GM12891 (cell line): ENCODE results near the gene JAK2.
"Not testable (repeated sequence)": the region's sequence is repeated elsewhere in the genome, so short reads cannot be mapped to it uniquely, and the experiment has no call there.

Source experiments
- PAX5 ChIP-seq: IDR thresholded peaks from 2 replicates; pipeline ENCODE4 v1.6.1; 2011; ENCODE audit warnings: low read length, moderate library complexity, mild to moderate bottlenecking; ENCODE audit not compliant: insufficient read depth, severe bottlenecking
- POLR2A ChIP-seq: IDR thresholded peaks from 2 replicates; pipeline ENCODE4 v1.6.1; 2011; ENCODE audit warnings: low read depth, low read length, control low read depth
- POLR2AphosphoS5 ChIP-seq: IDR thresholded peaks from 2 replicates; pipeline ENCODE4 v1.6.1; 2011; ENCODE audit warnings: low read depth, low read length, control low read depth
- SPI1 ChIP-seq: IDR thresholded peaks from 2 replicates; pipeline ENCODE4 v1.6.1; 2011; ENCODE audit warnings: low read depth, low read length, control low read depth
- TAF1 ChIP-seq: IDR thresholded peaks from 2 replicates; pipeline ENCODE4 v1.6.1; 2011; ENCODE audit warnings: low read depth, low read length, control low read depth

DNA sequence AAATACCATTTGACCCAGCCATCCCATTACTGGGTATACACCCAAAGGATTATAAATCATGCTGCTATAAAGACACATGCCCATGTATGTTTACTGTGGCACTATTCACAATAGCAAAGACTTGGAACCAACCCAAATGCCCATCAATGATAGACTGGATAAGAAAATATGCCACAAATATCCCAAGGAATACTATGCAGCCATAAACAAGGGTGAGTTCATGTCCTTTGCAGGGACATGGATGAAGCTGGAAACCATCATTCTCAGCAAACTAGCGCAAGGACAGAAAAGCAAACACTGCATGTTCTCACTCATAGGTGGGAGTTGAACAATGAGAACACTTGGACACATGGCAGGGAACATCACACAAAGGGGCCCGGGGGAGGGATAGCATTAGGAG, 121.4 kb downstream of the JAK2 start:
- TF ChIP-seq POLR2AphosphoS5, POLR2A, SPI1, TAF1, PAX5: not testable (repeated sequence)
